Measurements from ENCODE around the gene MOB3B. TPM values are rescaled to one million over a fixed set of nuclear protein-coding genes. Genes with fewer than 3 reads are reported as not detected.

The MOB3B gene
- total RNA-seq, 2 experiments from 2014 or later: 0.25 to 0.30 TPM

DNA sequence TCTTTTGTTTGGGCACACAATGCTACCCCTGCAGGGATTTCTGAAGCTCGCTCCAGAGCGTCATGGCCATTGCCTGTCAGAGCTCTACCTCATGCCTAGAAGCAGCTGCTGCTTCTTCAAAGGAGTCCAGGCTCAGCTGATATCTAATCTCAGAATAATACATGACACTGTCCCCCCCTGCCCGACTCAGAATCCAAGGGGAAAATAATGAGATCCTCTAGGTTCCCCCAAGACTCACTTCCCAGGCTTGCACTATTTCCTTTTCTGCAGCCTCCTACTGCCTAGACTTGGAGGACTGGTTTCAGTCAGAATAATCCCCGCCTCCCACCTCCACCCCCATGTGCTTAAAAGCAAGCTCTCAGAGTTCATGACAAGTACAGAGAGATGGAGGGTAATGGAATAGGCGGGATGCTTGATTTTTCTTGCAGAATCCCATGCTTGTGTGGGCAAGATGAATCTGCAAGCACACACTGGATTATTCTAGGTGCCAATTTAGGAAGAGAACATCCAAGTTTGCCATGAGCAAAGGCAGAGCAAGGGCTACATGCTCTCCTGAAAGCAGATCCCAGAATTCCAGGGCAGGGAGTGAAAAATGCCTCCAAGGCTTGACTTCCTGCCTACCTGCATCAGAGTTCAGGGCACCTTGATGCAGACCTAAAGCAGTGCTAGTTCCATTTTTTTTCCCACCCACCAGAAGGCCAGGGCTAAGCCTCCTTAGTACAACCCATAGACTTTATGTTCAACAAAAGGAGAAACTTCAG, 102.9 kb downstream of the MOB3B start:
- Mint-ChIP-seq H3K4me3 (no peak overlapping the region), H3K27me3 (no peaks in the 10 kb centered on the region), H3K4me1 (ENCODE audit: low read depth) (peaks cover under 1% of the 10 kb centered on the region), H3K36me3 (ENCODE audit: low read depth) (no peaks in the 10 kb centered on the region), H3K27ac (no peak overlapping the region), H3K9me3 (no peaks in the 10 kb centered on the region)
- ChIA-PET POLR2A (no interaction called here), CTCF (no interaction called here)
- Histone ChIP-seq H3K4me3 (ENCODE audit: low read length) (no peak overlapping the region), H3K36me3 (ENCODE audit: insufficient read depth, low read length) (no peaks in the 10 kb centered on the region), H3K4me1 (ENCODE audit: insufficient read depth, low read length) (no peaks in the 10 kb centered on the region), H3K9me3 (ENCODE audit: control insufficient read depth in 1 of 2, insufficient read depth in 1 of 2, low read length in 2 of 2) (no peaks in the 10 kb centered on the region), H3K27me3 (ENCODE audit: control insufficient read depth in 1 of 2, insufficient read depth in 2 of 2, low read length in 2 of 2) (no peaks in the 10 kb centered on the region), H3K27ac (ENCODE audit: low read depth in 1 of 2, low read length in 2 of 2) (no peak overlapping the region)
- intact Hi-C loops (cut with DNase I, micrococcal nuclease): loop anchor here in 1 of 2 experiments (10.0 kb wide), 1 partner anchor 68 kb away; no protein-coding TSS in a partner anchor
- DNase-seq (no peak), ATAC-seq (ENCODE audit: poor library complexity) (no peak)
- TF ChIP-seq, protein P1, sequence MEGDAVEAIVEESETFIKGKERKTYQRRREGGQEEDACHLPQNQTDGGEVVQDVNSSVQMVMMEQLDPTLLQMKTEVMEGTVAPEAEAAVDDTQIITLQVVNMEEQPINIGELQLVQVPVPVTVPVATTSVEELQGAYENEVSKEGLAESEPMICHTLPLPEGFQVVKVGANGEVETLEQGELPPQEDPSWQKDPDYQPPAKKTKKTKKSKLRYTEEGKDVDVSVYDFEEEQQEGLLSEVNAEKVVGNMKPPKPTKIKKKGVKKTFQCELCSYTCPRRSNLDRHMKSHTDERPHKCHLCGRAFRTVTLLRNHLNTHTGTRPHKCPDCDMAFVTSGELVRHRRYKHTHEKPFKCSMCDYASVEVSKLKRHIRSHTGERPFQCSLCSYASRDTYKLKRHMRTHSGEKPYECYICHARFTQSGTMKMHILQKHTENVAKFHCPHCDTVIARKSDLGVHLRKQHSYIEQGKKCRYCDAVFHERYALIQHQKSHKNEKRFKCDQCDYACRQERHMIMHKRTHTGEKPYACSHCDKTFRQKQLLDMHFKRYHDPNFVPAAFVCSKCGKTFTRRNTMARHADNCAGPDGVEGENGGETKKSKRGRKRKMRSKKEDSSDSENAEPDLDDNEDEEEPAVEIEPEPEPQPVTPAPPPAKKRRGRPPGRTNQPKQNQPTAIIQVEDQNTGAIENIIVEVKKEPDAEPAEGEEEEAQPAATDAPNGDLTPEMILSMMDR (IDR thresholded peaks at IDR 0.05): no peak

DNA sequence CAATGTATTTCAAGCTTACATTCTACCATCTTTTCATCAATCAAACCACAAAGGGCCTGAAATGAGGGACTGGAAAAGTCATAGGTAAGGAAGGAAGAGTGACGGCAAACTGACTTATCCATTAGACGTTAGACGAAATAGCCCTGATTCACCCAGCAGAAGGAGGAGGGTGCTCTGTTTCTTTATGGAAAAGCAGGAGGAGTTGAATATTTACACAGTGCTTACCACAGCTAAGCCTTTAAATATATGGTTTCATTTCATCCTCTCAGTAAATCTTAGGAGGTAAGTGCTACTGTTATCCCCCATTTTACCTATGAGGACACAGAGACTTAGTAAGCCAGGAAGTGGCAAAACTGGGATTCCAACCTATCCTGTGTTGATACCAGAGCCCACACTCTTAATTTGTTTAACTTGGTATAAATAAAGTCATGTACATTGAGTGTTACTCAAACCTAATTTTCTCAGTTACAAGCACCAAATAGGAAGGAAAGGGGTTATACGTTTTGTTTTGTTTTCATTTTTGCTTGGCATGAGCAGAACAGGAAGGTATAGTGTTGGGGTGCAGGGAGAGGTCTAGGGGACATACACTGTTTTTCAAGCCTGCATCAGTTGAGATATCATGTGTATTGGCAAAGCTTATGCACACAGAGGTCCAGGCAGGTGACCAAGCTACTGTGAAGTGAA, 103.6 kb downstream of the MOB3B start:
- Mint-ChIP-seq H3K36me3 (ENCODE audit: low read depth) (no peaks in the 10 kb centered on the region), H3K4me1 (ENCODE audit: low read depth) (no peaks in the 10 kb centered on the region), H3K27me3 (no peaks in the 10 kb centered on the region), H3K9me3 (no peaks in the 10 kb centered on the region), H3K27ac (no peak overlapping the region), H3K4me3 (no peak overlapping the region)
- Histone ChIP-seq H3K27ac (ENCODE audit: low read depth in 1 of 2, low read length in 2 of 2) (no peak overlapping the region), H3K36me3 (ENCODE audit: insufficient read depth, low read length) (no peaks in the 10 kb centered on the region), H3K4me3 (ENCODE audit: low read length) (no peak overlapping the region), H3K9me3 (ENCODE audit: control insufficient read depth in 1 of 2, insufficient read depth in 1 of 2, low read length in 2 of 2) (no peaks in the 10 kb centered on the region), H3K4me1 (ENCODE audit: insufficient read depth, low read length) (no peaks in the 10 kb centered on the region), H3K27me3 (ENCODE audit: control insufficient read depth in 1 of 2, insufficient read depth in 2 of 2, low read length in 2 of 2) (no peaks in the 10 kb centered on the region)
- ATAC-seq (ENCODE audit: poor library complexity): no peak
- POLR2A ChIA-PET: no interaction called here
- CTCF ChIA-PET: no interaction called here
- DNase-seq: no peak
- intact Hi-C loops (cut with DNase I, micrococcal nuclease): loop anchor here in 1 of 2 experiments (10.0 kb wide), 1 partner anchor 69 kb away; no protein-coding TSS in a partner anchor
- TF ChIP-seq, protein P1 (IDR thresholded peaks at IDR 0.05): no peak

DNA sequence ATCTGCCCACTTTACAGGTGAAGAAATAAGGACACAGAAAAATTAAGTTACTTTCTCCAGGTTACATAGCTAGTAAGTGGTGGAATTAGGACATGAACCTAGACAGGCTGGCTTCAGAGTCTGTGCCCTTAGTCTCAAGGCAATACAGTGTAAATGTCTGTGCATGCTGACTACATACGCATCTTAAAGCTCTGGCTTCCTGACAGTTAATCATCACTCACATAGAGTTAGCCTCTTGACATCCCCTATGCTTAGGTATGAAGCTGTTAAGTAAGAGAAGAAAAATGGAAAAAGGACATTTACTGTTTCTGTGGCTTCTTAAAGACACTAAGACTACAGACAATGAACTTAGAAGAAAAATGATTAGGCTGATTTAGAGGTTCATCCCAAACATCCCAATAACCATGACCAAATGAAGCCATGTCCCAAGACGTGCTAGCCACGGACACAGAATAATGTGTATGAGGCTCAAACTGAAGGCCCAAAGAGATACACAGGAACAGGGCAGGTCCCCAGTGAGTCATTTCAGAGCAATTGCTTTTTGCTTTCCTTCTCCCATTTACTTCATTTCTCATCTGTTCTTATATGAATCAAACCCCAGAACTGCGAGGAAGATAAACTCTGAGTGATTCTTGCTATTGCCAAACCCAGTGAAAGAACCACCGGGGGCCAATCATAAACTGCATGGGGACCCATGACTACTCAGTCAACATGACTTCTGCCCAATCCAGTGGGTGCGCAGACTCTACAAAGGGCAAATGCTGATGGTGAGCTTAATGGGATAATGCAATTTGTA, 105.5 kb downstream of the MOB3B start:
- Histone ChIP-seq H3K4me1 (ENCODE audit: insufficient read depth, low read length) (no peaks in the 10 kb centered on the region), H3K27ac (ENCODE audit: low read depth in 1 of 2, low read length in 2 of 2) (no peak overlapping the region), H3K9me3 (ENCODE audit: control insufficient read depth in 1 of 2, insufficient read depth in 1 of 2, low read length in 2 of 2) (no peaks in the 10 kb centered on the region), H3K27me3 (ENCODE audit: control insufficient read depth in 1 of 2, insufficient read depth in 2 of 2, low read length in 2 of 2) (no peaks in the 10 kb centered on the region), H3K4me3 (ENCODE audit: low read length) (no peak overlapping the region), H3K36me3 (ENCODE audit: insufficient read depth, low read length) (no peaks in the 10 kb centered on the region)
- no peak overlapping the region for H3K27ac Mint-ChIP-seq
- no peak for DNase-seq
- no peak for ATAC-seq (ENCODE audit: poor library complexity)
- no peaks in the 10 kb centered on the region for H3K9me3 Mint-ChIP-seq
- intact Hi-C loops (cut with DNase I, micrococcal nuclease): loop anchor here in 1 of 2 experiments (10.0 kb wide), 1 partner anchor 71 kb away; no protein-coding TSS in a partner anchor
- CTCF ChIA-PET: no interaction called here
- POLR2A ChIA-PET: no interaction called here
- no peaks in the 10 kb centered on the region for H3K4me1 Mint-ChIP-seq (ENCODE audit: low read depth)
- TF ChIP-seq, protein P1 (IDR thresholded peaks at IDR 0.05): no peak
- H3K27me3 Mint-ChIP-seq: no peaks in the 10 kb centered on the region
- no peaks in the 10 kb centered on the region for H3K36me3 Mint-ChIP-seq (ENCODE audit: low read depth)
- H3K4me3 Mint-ChIP-seq: no peak overlapping the region
